Ovary (tissue), 9 donors: ENCODE results near the gene DNAH11. TPM values are rescaled to one million over a fixed set of nuclear protein-coding genes. Genes with fewer than 3 reads are reported as not detected.

ENCODE experiments used
- DNase-seq, 5 donors: peaks; one replicate each; pipeline ENCODE4 v3.0.0-alpha.2; 2019 to 2020
- H3K27ac ChIP-seq, 2 donors: fragments of 200-600 bp; one replicate each; pipeline versions ENCODE4 v1.5.1 to v1.8.0; 2019 to 2022
- H3K27me3 ChIP-seq: fragments of 200-600 bp; one replicate; pipeline ENCODE4 v1.8.0; 2022
- H3K36me3 ChIP-seq: fragments of 200-600 bp; sonication (generic); one replicate; pipeline ENCODE4 v1.5.1; 2019
- H3K4me1 ChIP-seq: one replicate; pipeline ENCODE4 v1.8.1; 2013; ENCODE audit warnings: mild to moderate bottlenecking, moderate library complexity; ENCODE audit not compliant: insufficient read depth
- H3K4me3 ChIP-seq: fragments of 200-600 bp; sonication (generic); one replicate; pipeline ENCODE4 v1.5.1; 2017
- H3K9me3 ChIP-seq, 2 donors: fragments of 200-600 bp in 1 of 2; sonication (generic) in 1 of 2; one replicate each; pipeline versions ENCODE4 v1.5.1 to v1.8.1; 2013 to 2019; ENCODE audit warnings: mild to moderate bottlenecking in 1 of 2, moderate library complexity in 1 of 2
- EP300 ChIP-seq: sonication (generic); formaldehyde crosslinking; IDR thresholded peaks from one replicate; pipeline ENCODE4 v1.6.1; 2017; ENCODE audit warnings: antibody characterized with exemption
- POLR2A ChIP-seq: fragments of 450-650 bp; IDR thresholded peaks from one replicate; pipeline ENCODE4 v1.6.1; 2017; ENCODE audit warnings: antibody characterized with exemption, mild to moderate bottlenecking, moderate library complexity
- WGBS, 3 donors: extraction: QIAGEN DNeasy Blood & Tissue Kit in 1 of 3; methylation state at CpG; one replicate each; pipeline versions ENCODE4 v1.1.5 to v1.1.7; 2013 to 2017; 5-methylcytosine and 5-hydroxymethylcytosine counted together
- intact Hi-C, 4 donors: fragments of 100-400 bp; cut with DNase I; formaldehyde crosslinking; loops; one replicate each; pipeline versions ENCODE4 v1.11.0 to v1.15.1; 2022 to 2023
- polyA plus RNA-seq, 2 donors: library from polyadenylated mRNA; stranded (reverse); fragments of 200-250 nt in 1 of 2; fragments of 350-450 nt in 1 of 2; fragmentation: Illumina TruSeq in 1 of 2; extraction: RNeasy Lipid Tissue Mini Kit (QIAGEN cat#74804) in 1 of 2; gene quantifications; one replicate each; pipeline ENCODE4 v1.2.3, GENCODE V29; 2013 to 2014
- total RNA-seq, 7 donors: library from RNA; depleted of rRNA in 2 of 7; stranded (reverse); fragments of >200 nt in 2 of 7; fragmentation: NEBNext Ultra II Directional in 3 of 7; extraction: Animal tissue kit (Norgen Biotek cat#: 25700) in 3 of 7; gene quantifications; one replicate each; pipeline versions ENCODE4 v1.1.0 to v1.2.4, GENCODE V29; 2016 to 2023
- TF ChIP-seq, protein P1 (sequence below), 3 donors: fragments of 450-650 bp in 2 of 3; fragments of 200-600 bp in 1 of 3; IDR thresholded peaks; one replicate each; pipeline versions ENCODE4 v1.5.1 to v1.8.0; 2016 to 2022; ENCODE audit warnings: antibody characterized with exemption in 3 of 3, mild to moderate bottlenecking in 1 of 3
- donor health status: DM: no; HTN: no; CAD: no; lungs with moderate emphysema.
- donor health status: DM: no; HTN: no; CAD: no.
- donor health status: Bipolar disorder and iron deficiency.
- donor health status: DM: yes; HTN: yes; CAD: no.
- donor health status: DM: no; HTN: no; CAD: no.
- donor health status: DM: yes; HTN: yes; CAD: no.

Gene DNAH11
- total and polyA plus RNA-seq, 9 donors, result 0.05 to 44.3 (median 2.6) TPM

- DNase-seq, result no peak
- 89 to 92% (median 90%) methylated on average over 4 of the region's 4 CpGs for WGBS, 3 donors
- Histone ChIP-seq H3K4me1 (no peaks in the 10 kb centered on the region), H3K27ac (no peak overlapping the region), H3K36me3 (no peaks in the 10 kb centered on the region), H3K4me3 (no peak overlapping the region), H3K9me3 (no peaks in the 10 kb centered on the region), H3K27me3 (no peaks in the 10 kb centered on the region)
- intact Hi-C loops, result no loop called here
- TF ChIP-seq, protein P1, sequence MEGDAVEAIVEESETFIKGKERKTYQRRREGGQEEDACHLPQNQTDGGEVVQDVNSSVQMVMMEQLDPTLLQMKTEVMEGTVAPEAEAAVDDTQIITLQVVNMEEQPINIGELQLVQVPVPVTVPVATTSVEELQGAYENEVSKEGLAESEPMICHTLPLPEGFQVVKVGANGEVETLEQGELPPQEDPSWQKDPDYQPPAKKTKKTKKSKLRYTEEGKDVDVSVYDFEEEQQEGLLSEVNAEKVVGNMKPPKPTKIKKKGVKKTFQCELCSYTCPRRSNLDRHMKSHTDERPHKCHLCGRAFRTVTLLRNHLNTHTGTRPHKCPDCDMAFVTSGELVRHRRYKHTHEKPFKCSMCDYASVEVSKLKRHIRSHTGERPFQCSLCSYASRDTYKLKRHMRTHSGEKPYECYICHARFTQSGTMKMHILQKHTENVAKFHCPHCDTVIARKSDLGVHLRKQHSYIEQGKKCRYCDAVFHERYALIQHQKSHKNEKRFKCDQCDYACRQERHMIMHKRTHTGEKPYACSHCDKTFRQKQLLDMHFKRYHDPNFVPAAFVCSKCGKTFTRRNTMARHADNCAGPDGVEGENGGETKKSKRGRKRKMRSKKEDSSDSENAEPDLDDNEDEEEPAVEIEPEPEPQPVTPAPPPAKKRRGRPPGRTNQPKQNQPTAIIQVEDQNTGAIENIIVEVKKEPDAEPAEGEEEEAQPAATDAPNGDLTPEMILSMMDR (IDR thresholded peaks at IDR 0.05), result no peak
- TF ChIP-seq POLR2A, result no peak
- no peak for TF ChIP-seq EP300
Observed at GRCh38 chr7:21653623-21654022, 110.8 kb downstream of the DNAH11 start.

GRCh38 chr7:21656081-21656480 is 113.2 kb downstream of the DNAH11 start:
- Histone ChIP-seq H3K36me3 (no peaks in the 10 kb centered on the region), H3K4me1 (no peaks in the 10 kb centered on the region), H3K27me3 (no peaks in the 10 kb centered on the region), H3K4me3 (no peak overlapping the region), H3K27ac (no peak overlapping the region), H3K9me3 (no peaks in the 10 kb centered on the region)
- WGBS, 3 donors, result 73 to 80% (median 76%) methylated on average over 5 of the region's 5 CpGs
- TF ChIP-seq, protein P1 (IDR thresholded peaks at IDR 0.05), result no peak
- DNase-seq, result no peak
- intact Hi-C loops, result no loop called here

GRCh38 chr7:21656796-21657195 is 114.0 kb downstream of the DNAH11 start:
- intact Hi-C loops, result no loop called here
- no peak overlapping the region for H3K27ac ChIP-seq
- H3K36me3 ChIP-seq, result no peaks in the 10 kb centered on the region
- H3K27me3 ChIP-seq, result no peaks in the 10 kb centered on the region
- no peak overlapping the region for H3K4me3 ChIP-seq
- TF ChIP-seq POLR2A (no peak), EP300 (no peak)
- TF ChIP-seq, protein P1 (IDR thresholded peaks at IDR 0.05), result no peak
- H3K4me1 ChIP-seq, result no peaks in the 10 kb centered on the region
- 70 to 73% (median 71%) methylated on average over 2 of the region's 2 CpGs for WGBS, 3 donors
- no peaks in the 10 kb centered on the region for H3K9me3 ChIP-seq
- DNase-seq, result no peak

DNA sequence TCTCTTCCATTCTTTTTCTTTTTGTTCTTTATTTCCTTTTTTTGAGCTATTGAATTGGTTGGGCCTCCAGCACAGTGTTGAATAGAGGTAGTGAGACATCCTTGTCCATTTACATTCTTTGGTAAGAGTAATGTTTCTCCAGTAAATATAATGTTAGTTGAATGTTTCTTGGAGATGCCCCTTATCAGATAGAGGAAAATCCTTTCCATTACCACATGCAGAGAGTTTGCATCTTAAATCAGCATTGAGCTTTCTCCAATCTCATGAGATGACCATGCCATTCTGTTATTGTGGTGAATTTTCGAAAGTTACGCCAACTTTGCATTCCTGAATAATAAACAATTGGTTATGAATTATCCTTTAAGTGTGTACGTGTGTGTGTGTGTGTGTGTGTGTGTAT is 127.7 kb downstream of the DNAH11 start:
- Histone ChIP-seq H3K27me3 (no peaks in the 10 kb centered on the region), H3K27ac (no peak overlapping the region), H3K4me1 (no peaks in the 10 kb centered on the region), H3K4me3 (no peak overlapping the region), H3K36me3 (no peaks in the 10 kb centered on the region), H3K9me3 (no peaks in the 10 kb centered on the region)
- TF ChIP-seq EP300 (no peak), POLR2A (no peak)
- TF ChIP-seq, protein P1 (IDR thresholded peaks at IDR 0.05), result no peak
- no peak for DNase-seq
- intact Hi-C loops, result no loop called here
- 65 to 79% (median 71%) methylated on average over 3 of the region's 3 CpGs for WGBS, 3 donors

DNA sequence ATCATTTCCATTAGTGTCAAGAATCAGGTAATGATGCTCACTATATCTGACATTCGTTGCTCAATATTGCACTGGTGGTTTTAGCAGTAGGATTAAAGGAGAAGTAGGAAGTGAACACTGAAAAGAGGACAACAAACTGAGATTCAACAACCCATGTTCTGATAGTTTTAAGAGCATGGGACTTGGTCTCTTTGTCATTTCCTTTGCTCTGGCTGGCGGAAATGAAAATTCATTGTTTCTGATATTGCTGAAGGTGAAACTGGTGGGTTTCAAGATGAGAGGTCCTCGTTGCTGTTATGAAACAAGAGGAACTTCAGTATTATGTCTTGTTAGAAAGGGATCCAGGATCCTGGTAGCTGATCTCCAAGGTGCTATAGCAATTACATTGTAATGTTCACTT is 129.0 kb downstream of the DNAH11 start:
- Histone ChIP-seq H3K4me1 (no peaks in the 10 kb centered on the region), H3K9me3 (no peaks in the 10 kb centered on the region), H3K4me3 (no peak overlapping the region), H3K36me3 (no peaks in the 10 kb centered on the region), H3K27ac (no peak overlapping the region), H3K27me3 (no peaks in the 10 kb centered on the region)
- WGBS, 3 donors, result 79 to 85% (median 82%) methylated on average over 3 of the region's 3 CpGs
- intact Hi-C loops, result no loop called here
- TF ChIP-seq POLR2A (no peak), EP300 (no peak)
- TF ChIP-seq, protein P1 (IDR thresholded peaks at IDR 0.05), result no peak
- DNase-seq, result no peak
